Retinal pigment epithelial cell (primary cell): ENCODE results near the gene L3HYPDH.
"Not testable (repeated sequence)": the region's sequence is repeated elsewhere in the genome, so short reads cannot be mapped to it uniquely, and the experiment has no call there.

Experiments used
- DNase-seq: peaks from one replicate; pipeline ENCODE4 v3.0.0-alpha.2; 2010; ENCODE audit warnings: low read depth
- H3K4me3 ChIP-seq: 2 replicates; pipeline ENCODE4 v1.5.1; 2011; ENCODE audit warnings: mild to moderate bottlenecking, low read length, control low read depth, moderate library complexity
- TF ChIP-seq, protein P1 (sequence below): conservative IDR thresholded peaks from 2 replicates; pipeline ENCODE4 v1.5.1; 2011; ENCODE audit warnings: low read depth, low read length, control low read depth, inconsistent platforms

Gene L3HYPDH

GRCh38 chr14:59450716-59451115, 33.5 kb downstream of the L3HYPDH start:
- no peak for DNase-seq
- TF ChIP-seq, protein P1, sequence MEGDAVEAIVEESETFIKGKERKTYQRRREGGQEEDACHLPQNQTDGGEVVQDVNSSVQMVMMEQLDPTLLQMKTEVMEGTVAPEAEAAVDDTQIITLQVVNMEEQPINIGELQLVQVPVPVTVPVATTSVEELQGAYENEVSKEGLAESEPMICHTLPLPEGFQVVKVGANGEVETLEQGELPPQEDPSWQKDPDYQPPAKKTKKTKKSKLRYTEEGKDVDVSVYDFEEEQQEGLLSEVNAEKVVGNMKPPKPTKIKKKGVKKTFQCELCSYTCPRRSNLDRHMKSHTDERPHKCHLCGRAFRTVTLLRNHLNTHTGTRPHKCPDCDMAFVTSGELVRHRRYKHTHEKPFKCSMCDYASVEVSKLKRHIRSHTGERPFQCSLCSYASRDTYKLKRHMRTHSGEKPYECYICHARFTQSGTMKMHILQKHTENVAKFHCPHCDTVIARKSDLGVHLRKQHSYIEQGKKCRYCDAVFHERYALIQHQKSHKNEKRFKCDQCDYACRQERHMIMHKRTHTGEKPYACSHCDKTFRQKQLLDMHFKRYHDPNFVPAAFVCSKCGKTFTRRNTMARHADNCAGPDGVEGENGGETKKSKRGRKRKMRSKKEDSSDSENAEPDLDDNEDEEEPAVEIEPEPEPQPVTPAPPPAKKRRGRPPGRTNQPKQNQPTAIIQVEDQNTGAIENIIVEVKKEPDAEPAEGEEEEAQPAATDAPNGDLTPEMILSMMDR, result no peak
- no peak overlapping the region for H3K4me3 ChIP-seq

- DNase-seq, H3K4me3 ChIP-seq: not testable (repeated sequence)
Observed at GRCh38 chr14:59448673-59449072, 35.5 kb downstream of the L3HYPDH start.

- TF ChIP-seq, protein P1, result no peak
- no peak for DNase-seq
- H3K4me3 ChIP-seq, result no peak overlapping the region
Observed at GRCh38 chr14:59439256-59439965, 44.8 kb downstream of the L3HYPDH start.

DNA sequence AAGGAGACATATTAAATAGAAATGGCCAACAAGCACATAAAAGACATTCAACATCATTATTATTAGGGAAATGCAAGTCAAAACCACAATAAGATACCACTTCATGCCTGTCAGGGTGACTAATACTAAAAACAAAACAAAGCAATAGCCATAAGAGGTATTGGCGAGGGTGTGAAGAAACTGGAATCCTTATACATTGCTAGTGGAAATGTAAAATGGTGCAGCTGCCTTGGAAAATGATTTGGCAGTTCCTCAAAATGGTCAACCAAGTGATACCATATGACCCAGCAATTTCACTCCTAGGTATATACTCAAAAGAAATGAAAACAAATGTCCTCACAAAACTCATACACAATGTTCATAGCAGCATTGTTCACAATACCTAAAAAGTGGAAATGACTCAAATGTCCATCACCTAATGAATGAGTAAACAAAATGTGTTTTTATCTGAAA, 46.0 kb downstream of the L3HYPDH start:
- no peak overlapping the region for H3K4me3 ChIP-seq
- TF ChIP-seq, protein P1, result no peak
- DNase-seq, result no peak

GRCh38 chr14:59435987-59436386, 48.2 kb downstream of the L3HYPDH start:
- no peak for DNase-seq

GRCh38 chr14:59435101-59435500, 49.1 kb downstream of the L3HYPDH start:
- no peak for DNase-seq
- TF ChIP-seq, protein P1, result no peak
- H3K4me3 ChIP-seq, result no peak overlapping the region

More at GRCh38 chr14:59435987-59436386, 48.2 kb downstream of the L3HYPDH start:
- TF ChIP-seq, protein P1, result no peak
- no peak overlapping the region for H3K4me3 ChIP-seq

DNA sequence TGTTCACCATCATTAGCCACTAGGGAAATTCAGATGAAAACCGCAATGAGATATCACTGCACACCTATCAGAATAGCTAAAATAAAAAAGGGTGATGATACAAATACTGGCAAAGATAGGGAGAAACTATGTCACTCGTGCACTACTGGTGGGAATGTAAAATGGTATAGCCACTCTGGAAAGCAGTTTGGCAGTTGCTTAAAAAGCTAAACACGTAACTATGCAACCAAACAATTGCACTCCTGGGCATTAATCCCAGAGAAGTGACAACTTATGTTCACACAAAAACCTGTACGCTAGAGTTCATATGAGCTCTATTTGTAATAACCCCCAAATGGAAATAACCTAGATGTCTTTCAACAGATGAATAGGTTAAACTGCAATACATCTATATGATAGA, 54.4 kb downstream of the L3HYPDH start:
- TF ChIP-seq, protein P1, result no peak
- no peak for DNase-seq

More for the DNA sequence above, 54.4 kb downstream of the L3HYPDH start:
- no peak overlapping the region for H3K4me3 ChIP-seq
